ENCODE measurements around the gene CCNO. TPM values are rescaled to one million over a fixed set of nuclear protein-coding genes. Genes with fewer than 3 reads are reported as not detected.

Gene CCNO
- polyA plus RNA-seq, 1 experiment = 0.18 TPM

DNA sequence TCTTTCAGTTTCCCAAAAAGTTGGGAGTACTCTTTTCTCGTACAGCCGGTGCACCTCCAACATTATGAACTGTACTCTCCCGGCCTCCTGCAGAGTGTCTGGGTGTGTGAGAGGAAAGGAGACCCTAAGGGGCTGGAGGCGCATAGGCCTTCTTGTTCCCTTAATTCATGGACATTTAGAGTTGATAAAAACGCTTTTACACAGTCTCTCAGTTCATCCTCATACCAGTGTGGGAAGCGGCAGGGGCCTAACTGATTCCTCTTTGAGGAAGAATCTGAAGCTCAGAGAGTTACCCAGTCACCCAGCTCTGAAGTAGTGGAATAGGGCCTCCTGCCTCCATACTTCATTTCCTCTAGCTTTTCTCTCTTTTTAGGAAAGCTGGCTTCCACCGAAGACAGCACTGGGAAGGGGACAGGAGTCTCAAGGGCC, 9.6 kb downstream of the CCNO start:
- POLR2A ChIA-PET = no interaction called here
- TF ChIP-seq, protein P1, sequence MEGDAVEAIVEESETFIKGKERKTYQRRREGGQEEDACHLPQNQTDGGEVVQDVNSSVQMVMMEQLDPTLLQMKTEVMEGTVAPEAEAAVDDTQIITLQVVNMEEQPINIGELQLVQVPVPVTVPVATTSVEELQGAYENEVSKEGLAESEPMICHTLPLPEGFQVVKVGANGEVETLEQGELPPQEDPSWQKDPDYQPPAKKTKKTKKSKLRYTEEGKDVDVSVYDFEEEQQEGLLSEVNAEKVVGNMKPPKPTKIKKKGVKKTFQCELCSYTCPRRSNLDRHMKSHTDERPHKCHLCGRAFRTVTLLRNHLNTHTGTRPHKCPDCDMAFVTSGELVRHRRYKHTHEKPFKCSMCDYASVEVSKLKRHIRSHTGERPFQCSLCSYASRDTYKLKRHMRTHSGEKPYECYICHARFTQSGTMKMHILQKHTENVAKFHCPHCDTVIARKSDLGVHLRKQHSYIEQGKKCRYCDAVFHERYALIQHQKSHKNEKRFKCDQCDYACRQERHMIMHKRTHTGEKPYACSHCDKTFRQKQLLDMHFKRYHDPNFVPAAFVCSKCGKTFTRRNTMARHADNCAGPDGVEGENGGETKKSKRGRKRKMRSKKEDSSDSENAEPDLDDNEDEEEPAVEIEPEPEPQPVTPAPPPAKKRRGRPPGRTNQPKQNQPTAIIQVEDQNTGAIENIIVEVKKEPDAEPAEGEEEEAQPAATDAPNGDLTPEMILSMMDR (IDR thresholded peaks at IDR 0.05; ENCODE audit: insufficient read depth, low read depth, low read length) = no peak
- no peak for DNase-seq (ENCODE audit: low read depth)
- H3K36me3 ChIP-seq (ENCODE audit: control insufficient read depth, insufficient read depth, low read length) = no peaks in the 10 kb centered on the region
- CTCF ChIA-PET = interaction anchor here (1.3 to 1.7 kb wide), 2 partner anchors 9 to 11 kb away, joined by 3 to 4 read pairs; no protein-coding TSS in a partner anchor
- no peak overlapping the region for H3K4me3 ChIP-seq (ENCODE audit: low read depth, low read length)
- peaks cover 78% of the 10 kb centered on the region for H3K27me3 ChIP-seq (ENCODE audit: control insufficient read depth, insufficient read depth, low read length)

DNA sequence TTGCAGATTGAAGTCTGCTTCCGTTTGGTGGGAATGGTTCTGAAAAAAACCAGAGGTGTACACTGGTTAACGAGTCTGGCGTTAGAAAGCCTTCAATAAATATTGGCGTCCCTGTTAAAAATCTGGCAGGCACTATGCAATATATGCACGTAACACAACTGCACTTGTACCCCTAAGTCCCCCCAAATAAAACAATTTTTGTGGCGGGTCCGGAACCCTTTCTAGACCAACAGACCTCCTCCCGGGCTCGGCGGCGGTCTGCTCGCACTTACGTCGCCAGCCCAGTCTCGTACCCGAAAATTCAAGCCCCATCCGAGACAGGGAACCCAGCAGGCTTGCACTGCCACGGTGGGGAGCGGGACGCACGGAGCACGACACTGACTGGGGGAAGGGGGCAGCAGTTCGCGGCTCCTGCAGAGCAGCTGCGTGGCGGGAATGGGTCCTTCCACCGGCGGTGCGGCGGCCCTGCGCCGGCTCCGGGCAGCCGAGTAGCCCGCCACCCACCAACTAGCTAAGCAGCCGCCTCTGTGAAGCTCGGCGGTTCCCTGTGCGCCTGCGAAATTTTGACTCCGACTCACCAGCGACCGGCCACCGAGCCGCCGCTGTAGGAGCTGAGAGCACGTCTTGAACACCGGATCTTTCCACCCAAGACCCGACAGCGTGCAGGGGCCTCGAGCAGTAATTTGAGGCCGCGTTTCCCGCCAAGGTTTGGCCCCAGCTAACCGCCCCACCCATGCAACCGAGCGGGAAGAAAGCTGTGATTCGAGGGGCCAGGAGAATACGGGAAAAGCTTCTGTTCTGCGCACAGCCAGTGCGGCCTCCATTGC, 10.2 kb downstream of the CCNO start:
- H3K27me3 ChIP-seq (ENCODE audit: control insufficient read depth, insufficient read depth, low read length) = peaks cover 73% of the 10 kb centered on the region
- ChIA-PET CTCF (interaction anchor here (1.3 to 1.7 kb wide), 2 partner anchors 9 to 10 kb away, joined by 3 to 4 read pairs; no protein-coding TSS in a partner anchor), POLR2A (no interaction called here)

DNA sequence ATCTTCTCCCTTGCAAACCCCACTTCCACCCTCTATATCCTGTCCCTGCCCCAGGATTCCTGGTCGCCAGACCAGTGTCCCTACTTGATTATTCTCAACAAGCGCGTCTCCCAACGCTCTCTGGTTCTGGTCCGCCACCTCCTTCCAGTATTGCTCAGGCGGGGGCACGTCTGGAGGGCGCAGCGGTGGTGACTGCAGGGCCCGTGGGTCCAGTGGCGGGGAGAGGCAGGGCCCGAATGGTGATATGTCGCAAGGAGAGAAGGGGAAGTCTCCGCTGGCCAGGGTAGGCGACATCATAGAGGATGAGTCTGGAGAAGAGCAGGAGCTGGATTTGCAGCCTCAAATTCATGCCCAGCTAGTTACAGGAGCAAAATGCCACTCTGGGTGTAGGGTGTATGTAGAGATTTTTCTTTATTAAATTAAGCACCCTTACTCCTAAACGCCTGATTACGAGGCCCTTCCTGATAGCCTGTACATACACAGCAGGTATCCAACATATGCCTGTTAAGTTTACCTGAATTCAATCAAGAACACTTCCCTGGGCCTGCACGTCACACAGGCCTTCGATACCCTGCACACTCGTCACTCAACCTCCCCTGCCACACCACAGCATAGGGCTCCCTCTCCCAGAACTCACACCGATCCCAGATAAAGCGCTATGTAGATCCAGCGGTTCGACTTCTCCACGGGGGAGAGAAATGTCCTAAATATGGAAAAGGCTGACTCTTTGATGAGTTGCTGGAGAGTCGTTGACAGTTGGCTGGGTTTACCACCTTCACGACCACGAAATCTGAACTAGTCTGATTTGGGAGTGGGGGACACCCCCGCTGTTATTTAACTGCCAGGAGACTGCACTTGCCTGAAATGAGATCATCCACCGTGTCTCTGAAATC, 11.1 kb downstream of the CCNO start:
- CTCF ChIA-PET = no interaction called here
- TF ChIP-seq, protein P1 (IDR thresholded peaks at IDR 0.05; ENCODE audit: insufficient read depth, low read depth, low read length) = no peak
- Histone ChIP-seq H3K36me3 (ENCODE audit: control insufficient read depth, insufficient read depth, low read length) (no peaks in the 10 kb centered on the region), H3K27me3 (ENCODE audit: control insufficient read depth, insufficient read depth, low read length) (peaks cover 68% of the 10 kb centered on the region), H3K4me3 (ENCODE audit: low read depth, low read length) (no peak overlapping the region)
- no peak for DNase-seq (ENCODE audit: low read depth)
- POLR2A ChIA-PET = no interaction called here

More for the DNA sequence above, 10.2 kb downstream of the CCNO start:
- H3K4me3 ChIP-seq (ENCODE audit: low read depth, low read length) = no peak overlapping the region
- TF ChIP-seq, protein P1 (IDR thresholded peaks at IDR 0.05; ENCODE audit: insufficient read depth, low read depth, low read length) = no peak
- DNase-seq (ENCODE audit: low read depth) = no peak
- H3K36me3 ChIP-seq (ENCODE audit: control insufficient read depth, insufficient read depth, low read length) = no peaks in the 10 kb centered on the region

DNA sequence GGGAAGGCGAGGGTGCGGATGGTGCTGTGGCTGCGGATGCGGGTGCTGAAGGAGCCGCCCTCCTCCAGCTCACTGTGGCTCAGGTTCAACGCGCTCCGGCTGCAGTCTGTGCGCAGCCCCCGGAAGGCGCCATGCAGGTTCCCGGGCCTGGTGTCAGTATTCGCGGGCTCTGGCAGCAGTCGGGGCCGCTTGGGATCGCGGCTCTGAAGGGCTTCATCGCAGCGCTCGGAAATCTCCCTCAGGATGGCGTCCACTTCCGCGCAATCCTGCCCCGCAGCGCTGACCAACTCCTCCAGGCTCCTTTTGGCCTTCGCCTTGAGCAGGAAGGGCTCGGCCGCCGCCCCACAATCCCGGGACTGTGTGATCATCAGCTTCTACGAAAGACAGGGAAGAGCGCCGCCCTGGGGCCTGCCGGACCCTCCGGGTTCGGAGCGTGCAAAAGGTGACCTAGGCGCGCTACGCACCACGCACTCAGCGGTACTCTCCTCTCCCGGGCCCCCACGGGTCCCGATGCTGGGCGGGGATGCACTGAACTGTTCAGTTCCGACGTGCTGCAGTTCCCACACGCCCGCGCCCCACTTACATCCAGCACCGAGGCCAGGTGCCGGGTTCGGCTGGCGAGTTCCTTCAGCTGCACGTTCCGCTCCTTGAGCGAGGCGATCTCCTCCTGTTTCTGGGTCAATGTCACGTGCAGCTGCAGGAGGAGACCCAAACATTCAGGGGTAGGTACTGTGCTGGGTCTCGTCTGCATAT, 12.8 kb downstream of the CCNO start:
- no peak for DNase-seq (ENCODE audit: low read depth)
- ChIA-PET POLR2A (no interaction called here), CTCF (interaction anchor here (1.0 to 1.4 kb wide), 3 partner anchors 9 to 44 kb away, joined by 3 to 4 read pairs (median 3); no protein-coding TSS in a partner anchor)
- TF ChIP-seq, protein P1 (IDR thresholded peaks at IDR 0.05; ENCODE audit: insufficient read depth, low read depth, low read length) = no peak
- peaks cover 57% of the 10 kb centered on the region for H3K27me3 ChIP-seq (ENCODE audit: control insufficient read depth, insufficient read depth, low read length)
- H3K36me3 ChIP-seq (ENCODE audit: control insufficient read depth, insufficient read depth, low read length) = no peaks in the 10 kb centered on the region
- H3K4me3 ChIP-seq (ENCODE audit: low read depth, low read length) = no peak overlapping the region

All from BJ (cell line).